WTC11 (cell line): Measurements from ENCODE around the gene ZMIZ1. TPM values are rescaled to one million over a fixed set of nuclear protein-coding genes. Genes with fewer than 3 reads are reported as not detected.
A peak's percentile ranks its signal among the peaks of the same experiment; 100 is the strongest.

Source experiments
- ATAC-seq: fragments of 200-7000 bp; cut with Tn5 transposase; 2 replicates; pipeline ENCODE4 v1.10.0; 2021; ENCODE audit warnings: mild to moderate bottlenecking, moderate library complexity
- CTCF ChIA-PET: fragments of 300-600 bp; sonication (Branson Sonifier 250); formaldehyde crosslinking; loops from one replicate; lab custom pipeline; 2021; ENCODE audit warnings: antibody characterized with exemption; lab: Charles Lee
- POLR2A ChIA-PET: fragments of 350-600 bp; sonication (Branson Sonifier 250); formaldehyde crosslinking; loops from one replicate; lab custom pipeline; 2021; ENCODE audit warnings: antibody characterized with exemption; lab: Charles Lee
- DNase-seq: peaks from one replicate; pipeline ENCODE4 v3.0.0; 2021; ENCODE audit warnings: low spot score
- H3K27ac Mint-ChIP-seq: 2 replicates; pipeline ENCODE4 v1.8.0; 2021; ENCODE audit warnings: mixed read lengths
- H3K27me3 Mint-ChIP-seq: 2 replicates; pipeline ENCODE4 v1.8.0; 2021; ENCODE audit warnings: low read depth, mild to moderate bottlenecking, moderate library complexity, mixed read lengths
- H3K36me3 Mint-ChIP-seq: 2 replicates; pipeline ENCODE4 v1.8.0; 2021; ENCODE audit warnings: mixed read lengths
- H3K4me1 Mint-ChIP-seq: 2 replicates; pipeline ENCODE4 v1.8.0; 2022; ENCODE audit warnings: mixed read lengths
- H3K4me3 Mint-ChIP-seq: 2 replicates; pipeline ENCODE4 v1.8.0; 2021; ENCODE audit warnings: mild to moderate bottlenecking, moderate library complexity, mixed read lengths
- H3K9me3 Mint-ChIP-seq: 2 replicates; pipeline ENCODE4 v1.8.0; 2021; ENCODE audit warnings: mixed read lengths
- GTF2I ChIP-seq: fragments of 250-450 bp; sonication (Bioruptor Pico); conservative IDR thresholded peaks from 2 replicates; pipeline ENCODE4 v1.4.0; 2021; ENCODE audit warnings: mild to moderate bottlenecking
- JAZF1 ChIP-seq: fragments of 250-450 bp; sonication (Bioruptor Pico); IDR thresholded peaks from 2 replicates; pipeline ENCODE4 v1.9.0; 2021; ENCODE audit warnings: moderate library complexity, mild to moderate bottlenecking, inconsistent platforms
- JUN ChIP-seq: sonication (generic); formaldehyde crosslinking; IDR thresholded peaks from 2 replicates; pipeline ENCODE4 v1.8.0; 2023; ENCODE audit warnings: mild to moderate bottlenecking, missing genetic modification reagents
- NFE2L1 ChIP-seq: sonication (generic); formaldehyde crosslinking; IDR thresholded peaks from 2 replicates; pipeline ENCODE4 v1.8.1; 2023; ENCODE audit warnings: missing genetic modification reagents
- NR1H2 ChIP-seq: sonication (generic); formaldehyde crosslinking; IDR thresholded peaks from 2 replicates; pipeline ENCODE4 v1.9.0; 2021; ENCODE audit warnings: mild to moderate bottlenecking, moderate library complexity, missing genetic modification reagents
- NR3C1 ChIP-seq: sonication (generic); formaldehyde crosslinking; conservative IDR thresholded peaks from 2 replicates; pipeline ENCODE4 v1.8.1; 2023; ENCODE audit warnings: low read depth, mild to moderate bottlenecking, missing genetic modification reagents
- OVOL2 ChIP-seq: fragments of 250-450 bp; sonication (Bioruptor Pico); IDR thresholded peaks from 2 replicates; pipeline ENCODE4 v1.9.0; 2021; ENCODE audit warnings: mild to moderate bottlenecking, borderline replicate concordance
- RORB ChIP-seq: fragments of 250-450 bp; sonication (Bioruptor Pico); IDR thresholded peaks from 2 replicates; pipeline ENCODE4 v1.9.0; 2021; ENCODE audit warnings: mild to moderate bottlenecking
- SMAD4 ChIP-seq: sonication (generic); formaldehyde crosslinking; IDR thresholded peaks from 2 replicates; pipeline ENCODE4 v1.8.0; 2022; ENCODE audit warnings: mild to moderate bottlenecking, missing genetic modification reagents
- SOX15 ChIP-seq: fragments of 250-450 bp; sonication (Bioruptor Pico); IDR thresholded peaks from 2 replicates; pipeline ENCODE4 v1.9.0; 2021; ENCODE audit warnings: mild to moderate bottlenecking
- TCF7 ChIP-seq: sonication (generic); formaldehyde crosslinking; IDR thresholded peaks from 2 replicates; pipeline ENCODE4 v1.8.0; 2022; ENCODE audit warnings: mild to moderate bottlenecking, low read depth, missing genetic modification reagents, moderate library complexity
- ZBTB21 ChIP-seq: sonication (generic); formaldehyde crosslinking; IDR thresholded peaks from 2 replicates; pipeline ENCODE4 v1.8.1; 2023; ENCODE audit warnings: mild to moderate bottlenecking, missing genetic modification reagents, borderline replicate concordance
- ZNF121 ChIP-seq: sonication (generic); formaldehyde crosslinking; IDR thresholded peaks from 2 replicates; pipeline ENCODE4 v1.8.0; 2023; ENCODE audit warnings: missing genetic modification reagents
- ZNF232 ChIP-seq: sonication (generic); formaldehyde crosslinking; IDR thresholded peaks from 2 replicates; pipeline ENCODE4 v1.8.0; 2022; ENCODE audit warnings: mild to moderate bottlenecking, missing genetic modification reagents
- total RNA-seq: library from RNA; stranded (reverse); gene quantifications from 3 replicates; pipeline ENCODE4 v1.2.3, GENCODE V29; 2021
- TF ChIP-seq, protein P1 (sequence below): fragments of 250-450 bp; sonication (Bioruptor Pico); IDR thresholded peaks from 2 replicates; pipeline ENCODE4 v2.1.2; 2022; ENCODE audit warnings: mild to moderate bottlenecking, moderate library complexity
- TF ChIP-seq, protein P2 (sequence below): sonication (generic); formaldehyde crosslinking; IDR thresholded peaks from 2 replicates; pipeline ENCODE4 v1.8.0; 2023; ENCODE audit warnings: missing genetic modification reagents, mild to moderate bottlenecking, borderline replicate concordance
- TF ChIP-seq, protein P3 (sequence below): sonication (generic); formaldehyde crosslinking; IDR thresholded peaks from 2 replicates; pipeline ENCODE4 v1.8.0; 2022; ENCODE audit warnings: mild to moderate bottlenecking, missing genetic modification reagents
- TF ChIP-seq, protein P4 (sequence below): sonication (generic); formaldehyde crosslinking; IDR thresholded peaks from 2 replicates; pipeline ENCODE4 v1.8.1; 2022; ENCODE audit warnings: low read depth, mild to moderate bottlenecking, moderate library complexity, missing genetic modification reagents, borderline replicate concordance
- TF ChIP-seq, protein P5 (sequence below): sonication (generic); formaldehyde crosslinking; IDR thresholded peaks from 2 replicates; pipeline ENCODE4 v1.8.1; 2022; ENCODE audit warnings: mild to moderate bottlenecking, moderate library complexity, missing genetic modification reagents
- TF ChIP-seq, protein P6 (sequence below): fragments of 250-450 bp; sonication (Bioruptor Pico); IDR thresholded peaks from 2 replicates; pipeline ENCODE4 v1.8.0; 2021; ENCODE audit warnings: mild to moderate bottlenecking

ZMIZ1 gene
- total RNA-seq, 1 experiment from 2014 or later = 44.4 TPM

DNA sequence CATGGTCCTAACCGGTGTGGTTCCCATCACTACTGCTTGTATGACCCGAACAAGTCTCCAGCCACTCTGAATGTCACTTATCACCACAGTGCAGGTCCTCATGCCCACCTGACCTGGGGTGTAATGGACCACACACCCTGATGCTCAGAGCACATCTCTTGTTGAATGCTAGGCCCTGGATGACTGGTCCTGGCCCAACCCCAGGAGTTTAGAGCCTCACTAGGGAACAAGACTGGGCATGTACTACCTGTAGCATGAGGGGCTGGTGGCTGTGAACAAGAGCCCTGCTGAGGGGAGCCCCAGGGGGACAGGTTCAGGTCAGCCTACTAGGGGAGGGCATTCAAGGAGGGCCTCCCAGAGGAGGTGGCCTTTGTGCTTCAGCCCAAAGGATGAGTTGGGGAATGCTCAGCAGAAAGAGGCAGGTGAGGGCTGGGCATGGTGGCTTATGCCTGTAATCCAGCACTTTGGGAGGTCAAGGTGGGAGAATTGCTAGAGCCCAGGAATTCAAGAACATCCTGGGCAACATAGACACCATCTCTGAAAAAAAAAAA is 31.2 kb downstream of the ZMIZ1 start (continued):
- TF ChIP-seq, protein P1, sequence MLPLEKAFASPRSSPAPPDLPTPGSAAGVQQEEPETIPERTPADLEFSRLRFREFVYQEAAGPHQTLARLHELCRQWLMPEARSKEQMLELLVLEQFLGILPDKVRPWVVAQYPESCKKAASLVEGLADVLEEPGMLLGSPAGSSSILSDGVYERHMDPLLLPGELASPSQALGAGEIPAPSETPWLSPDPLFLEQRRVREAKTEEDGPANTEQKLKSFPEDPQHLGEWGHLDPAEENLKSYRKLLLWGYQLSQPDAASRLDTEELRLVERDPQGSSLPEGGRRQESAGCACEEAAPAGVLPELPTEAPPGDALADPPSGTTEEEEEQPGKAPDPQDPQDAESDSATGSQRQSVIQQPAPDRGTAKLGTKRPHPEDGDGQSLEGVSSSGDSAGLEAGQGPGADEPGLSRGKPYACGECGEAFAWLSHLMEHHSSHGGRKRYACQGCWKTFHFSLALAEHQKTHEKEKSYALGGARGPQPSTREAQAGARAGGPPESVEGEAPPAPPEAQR (CRISPR knock-in tag) = no peak
- TF ChIP-seq, protein P2, sequence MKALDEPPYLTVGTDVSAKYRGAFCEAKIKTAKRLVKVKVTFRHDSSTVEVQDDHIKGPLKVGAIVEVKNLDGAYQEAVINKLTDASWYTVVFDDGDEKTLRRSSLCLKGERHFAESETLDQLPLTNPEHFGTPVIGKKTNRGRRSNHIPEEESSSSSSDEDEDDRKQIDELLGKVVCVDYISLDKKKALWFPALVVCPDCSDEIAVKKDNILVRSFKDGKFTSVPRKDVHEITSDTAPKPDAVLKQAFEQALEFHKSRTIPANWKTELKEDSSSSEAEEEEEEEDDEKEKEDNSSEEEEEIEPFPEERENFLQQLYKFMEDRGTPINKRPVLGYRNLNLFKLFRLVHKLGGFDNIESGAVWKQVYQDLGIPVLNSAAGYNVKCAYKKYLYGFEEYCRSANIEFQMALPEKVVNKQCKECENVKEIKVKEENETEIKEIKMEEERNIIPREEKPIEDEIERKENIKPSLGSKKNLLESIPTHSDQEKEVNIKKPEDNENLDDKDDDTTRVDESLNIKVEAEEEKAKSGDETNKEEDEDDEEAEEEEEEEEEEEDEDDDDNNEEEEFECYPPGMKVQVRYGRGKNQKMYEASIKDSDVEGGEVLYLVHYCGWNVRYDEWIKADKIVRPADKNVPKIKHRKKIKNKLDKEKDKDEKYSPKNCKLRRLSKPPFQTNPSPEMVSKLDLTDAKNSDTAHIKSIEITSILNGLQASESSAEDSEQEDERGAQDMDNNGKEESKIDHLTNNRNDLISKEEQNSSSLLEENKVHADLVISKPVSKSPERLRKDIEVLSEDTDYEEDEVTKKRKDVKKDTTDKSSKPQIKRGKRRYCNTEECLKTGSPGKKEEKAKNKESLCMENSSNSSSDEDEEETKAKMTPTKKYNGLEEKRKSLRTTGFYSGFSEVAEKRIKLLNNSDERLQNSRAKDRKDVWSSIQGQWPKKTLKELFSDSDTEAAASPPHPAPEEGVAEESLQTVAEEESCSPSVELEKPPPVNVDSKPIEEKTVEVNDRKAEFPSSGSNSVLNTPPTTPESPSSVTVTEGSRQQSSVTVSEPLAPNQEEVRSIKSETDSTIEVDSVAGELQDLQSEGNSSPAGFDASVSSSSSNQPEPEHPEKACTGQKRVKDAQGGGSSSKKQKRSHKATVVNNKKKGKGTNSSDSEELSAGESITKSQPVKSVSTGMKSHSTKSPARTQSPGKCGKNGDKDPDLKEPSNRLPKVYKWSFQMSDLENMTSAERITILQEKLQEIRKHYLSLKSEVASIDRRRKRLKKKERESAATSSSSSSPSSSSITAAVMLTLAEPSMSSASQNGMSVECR = no peak

DNA sequence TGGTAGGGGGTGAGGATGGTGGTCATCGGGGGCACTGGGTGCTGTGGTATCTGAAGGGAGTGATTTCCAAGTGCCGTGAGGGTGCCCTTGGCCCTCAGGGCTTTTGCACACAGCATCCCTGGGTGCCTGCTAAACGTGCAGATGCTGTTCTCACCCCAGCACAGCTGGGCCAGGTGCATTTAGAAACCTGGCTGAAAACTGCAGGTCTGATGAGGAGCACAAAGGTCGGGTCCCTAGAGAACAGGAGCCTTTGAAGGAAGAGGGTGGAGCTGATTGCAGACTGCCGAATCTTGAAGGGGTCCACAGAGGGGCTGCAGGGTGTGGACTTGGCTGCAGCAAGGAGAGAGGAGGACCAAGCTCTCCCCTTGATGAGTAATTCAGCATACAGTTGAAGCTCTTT is 32.0 kb downstream of the ZMIZ1 start:
- no peak for DNase-seq
- Mint-ChIP-seq H3K27me3 (no peaks in the 10 kb centered on the region), H3K9me3 (no peaks in the 10 kb centered on the region), H3K27ac (peak overlapping the region; percentile 65), H3K4me1 (peaks cover 72% of the 10 kb centered on the region), H3K4me3 (no peak overlapping the region)
- POLR2A ChIA-PET = no interaction called here
- no peak for TF ChIP-seq ZNF232 (CRISPR knock-in tag)
- TF ChIP-seq GTF2I (CRISPR knock-in tag) = no peak
- TF ChIP-seq RORB = no peak
- TF ChIP-seq NR3C1 (CRISPR knock-in tag) = no peak
- TF ChIP-seq, protein P3, sequence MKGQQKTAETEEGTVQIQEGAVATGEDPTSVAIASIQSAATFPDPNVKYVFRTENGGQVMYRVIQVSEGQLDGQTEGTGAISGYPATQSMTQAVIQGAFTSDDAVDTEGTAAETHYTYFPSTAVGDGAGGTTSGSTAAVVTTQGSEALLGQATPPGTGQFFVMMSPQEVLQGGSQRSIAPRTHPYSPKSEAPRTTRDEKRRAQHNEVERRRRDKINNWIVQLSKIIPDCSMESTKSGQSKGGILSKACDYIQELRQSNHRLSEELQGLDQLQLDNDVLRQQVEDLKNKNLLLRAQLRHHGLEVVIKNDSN (CRISPR knock-in tag) = no peak
- TF ChIP-seq NR1H2 (CRISPR knock-in tag) = no peak
- TF ChIP-seq, all 79 proteins: peak for 0
- H3K36me3 Mint-ChIP-seq = no peaks in the 10 kb centered on the region
- no peak for ATAC-seq
- CTCF ChIA-PET = interaction anchor here (1.5 kb wide), 1 partner anchor 97 kb away, joined by 5 read pairs; no protein-coding TSS in a partner anchor

DNA sequence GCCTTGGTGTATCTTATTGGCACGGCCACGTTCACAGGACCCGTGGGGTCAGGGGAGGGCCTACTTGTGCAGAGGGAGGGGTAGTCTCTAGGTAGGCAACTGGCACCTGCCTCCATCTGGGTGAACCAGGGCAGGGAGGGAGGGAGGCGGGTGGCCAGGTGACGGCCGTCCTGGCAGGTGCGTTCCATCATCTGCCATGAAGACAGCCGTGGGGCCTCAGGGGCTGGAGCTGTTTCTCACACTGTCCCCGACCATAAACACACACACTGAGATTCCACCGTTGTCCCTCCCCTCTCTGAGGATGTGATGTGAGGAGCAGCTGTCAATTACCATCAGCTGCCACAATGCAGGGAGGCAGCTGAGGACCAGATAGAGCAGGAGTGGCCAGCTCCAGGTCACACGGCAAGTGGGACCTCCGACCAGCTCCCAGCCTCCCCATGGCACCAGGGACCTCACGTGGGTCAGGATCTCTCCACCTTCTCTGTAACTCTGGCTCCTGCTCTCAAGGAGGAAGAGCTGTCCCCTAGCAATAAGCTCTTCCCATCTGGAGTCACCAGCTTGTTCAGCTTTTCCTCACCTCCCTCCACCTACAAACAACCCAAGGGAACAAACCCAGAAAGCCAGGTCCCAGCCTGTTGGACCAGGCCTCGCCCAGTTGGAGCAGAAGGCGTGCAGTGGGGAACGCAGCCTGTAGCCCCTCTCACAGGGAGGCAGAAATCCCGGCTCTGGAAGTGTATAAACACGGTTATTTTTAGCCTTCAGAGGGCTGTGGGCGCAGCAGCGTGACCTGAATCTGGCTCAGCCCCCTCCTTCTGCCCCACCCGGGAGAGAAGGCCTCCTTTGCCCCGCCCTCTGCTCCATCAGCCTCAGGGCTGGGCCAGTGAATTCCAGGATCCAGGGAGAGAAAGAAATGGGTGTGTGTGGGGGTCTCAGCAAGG is 33.1 kb downstream of the ZMIZ1 start:
- ATAC-seq (peak; percentile 61), DNase-seq (no peak)
- no peaks in the 10 kb centered on the region for H3K36me3 Mint-ChIP-seq
- no peak overlapping the region for H3K4me3 Mint-ChIP-seq
- H3K9me3 Mint-ChIP-seq = no peaks in the 10 kb centered on the region
- peaks cover 74% of the 10 kb centered on the region for H3K4me1 Mint-ChIP-seq
- no peaks in the 10 kb centered on the region for H3K27me3 Mint-ChIP-seq
- ChIA-PET POLR2A (no interaction called here), CTCF (interaction anchor here (1.5 to 3.5 kb wide), 2 partner anchors 94 to 95 kb away, joined by 5 to 12 read pairs; no protein-coding TSS in a partner anchor)
- peak overlapping the region; percentile 84 for H3K27ac Mint-ChIP-seq
- TF ChIP-seq ZBTB21 (CRISPR knock-in tag) = no peak
- no peak for TF ChIP-seq JAZF1
- no peak for TF ChIP-seq JUN
- TF ChIP-seq, protein P4, sequence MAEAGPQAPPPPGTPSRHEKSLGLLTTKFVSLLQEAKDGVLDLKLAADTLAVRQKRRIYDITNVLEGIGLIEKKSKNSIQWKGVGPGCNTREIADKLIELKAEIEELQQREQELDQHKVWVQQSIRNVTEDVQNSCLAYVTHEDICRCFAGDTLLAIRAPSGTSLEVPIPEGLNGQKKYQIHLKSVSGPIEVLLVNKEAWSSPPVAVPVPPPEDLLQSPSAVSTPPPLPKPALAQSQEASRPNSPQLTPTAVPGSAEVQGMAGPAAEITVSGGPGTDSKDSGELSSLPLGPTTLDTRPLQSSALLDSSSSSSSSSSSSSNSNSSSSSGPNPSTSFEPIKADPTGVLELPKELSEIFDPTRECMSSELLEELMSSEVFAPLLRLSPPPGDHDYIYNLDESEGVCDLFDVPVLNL = no peak
- TF ChIP-seq ZNF121 (CRISPR knock-in tag) = no peak
- TF ChIP-seq SOX15 (CRISPR knock-in tag) = no peak
- TF ChIP-seq TCF7 (CRISPR knock-in tag) = no peak
- TF ChIP-seq, protein P5, sequence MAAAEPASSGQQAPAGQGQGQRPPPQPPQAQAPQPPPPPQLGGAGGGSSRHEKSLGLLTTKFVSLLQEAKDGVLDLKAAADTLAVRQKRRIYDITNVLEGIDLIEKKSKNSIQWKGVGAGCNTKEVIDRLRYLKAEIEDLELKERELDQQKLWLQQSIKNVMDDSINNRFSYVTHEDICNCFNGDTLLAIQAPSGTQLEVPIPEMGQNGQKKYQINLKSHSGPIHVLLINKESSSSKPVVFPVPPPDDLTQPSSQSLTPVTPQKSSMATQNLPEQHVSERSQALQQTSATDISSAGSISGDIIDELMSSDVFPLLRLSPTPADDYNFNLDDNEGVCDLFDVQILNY (CRISPR knock-in tag) = no peak
- no peak for TF ChIP-seq SMAD4 (CRISPR knock-in tag)
- TF ChIP-seq NFE2L1 (CRISPR knock-in tag) = no peak
- TF ChIP-seq, protein P6, sequence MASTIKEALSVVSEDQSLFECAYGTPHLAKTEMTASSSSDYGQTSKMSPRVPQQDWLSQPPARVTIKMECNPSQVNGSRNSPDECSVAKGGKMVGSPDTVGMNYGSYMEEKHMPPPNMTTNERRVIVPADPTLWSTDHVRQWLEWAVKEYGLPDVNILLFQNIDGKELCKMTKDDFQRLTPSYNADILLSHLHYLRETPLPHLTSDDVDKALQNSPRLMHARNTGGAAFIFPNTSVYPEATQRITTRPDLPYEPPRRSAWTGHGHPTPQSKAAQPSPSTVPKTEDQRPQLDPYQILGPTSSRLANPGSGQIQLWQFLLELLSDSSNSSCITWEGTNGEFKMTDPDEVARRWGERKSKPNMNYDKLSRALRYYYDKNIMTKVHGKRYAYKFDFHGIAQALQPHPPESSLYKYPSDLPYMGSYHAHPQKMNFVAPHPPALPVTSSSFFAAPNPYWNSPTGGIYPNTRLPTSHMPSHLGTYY (CRISPR knock-in tag) = no peak
- TF ChIP-seq OVOL2 (CRISPR knock-in tag) = no peak
- TF ChIP-seq, protein P3 (CRISPR knock-in tag) = no peak
